HG03378 (cell line): Measurements from ENCODE around the gene GARIN3.
"Not testable (repeated sequence)": the region's sequence is repeated elsewhere in the genome, so short reads cannot be mapped to it uniquely, and the experiment has no call there.

Experiments used
- ATAC-seq: cut with Tn5 transposase; IDR thresholded peaks from one replicate; pipeline ENCODE4 v1.9.1; 2021; ENCODE audit warnings: mild to moderate bottlenecking, moderate library complexity; ENCODE audit not compliant: unreplicated experiment

GARIN3 gene

GRCh38 chr5:157186309-157187045, 20.4 kb upstream of the GARIN3 start:
- ATAC-seq, result no peak

GRCh38 chr5:157185122-157185521, 19.1 kb upstream of the GARIN3 start:
- not testable (repeated sequence) for ATAC-seq

GRCh38 chr5:157184117-157184670, 18.1 kb upstream of the GARIN3 start:
- ATAC-seq, result no peak

GRCh38 chr5:157182143-157182757, 16.2 kb upstream of the GARIN3 start:
- ATAC-seq, result no peak

- no peak for ATAC-seq
Measured at GRCh38 chr5:157180374-157181264, 14.6 kb upstream of the GARIN3 start, which contains the start of gene ITK. ITK (plus strand) TSS chr5:157180840; CDS start chr5:157180978, 138 bp downstream.

- ATAC-seq, result no peak
Measured at GRCh38 chr5:157178966-157179365, 12.9 kb upstream of the GARIN3 start.

GRCh38 chr5:157177953-157178352, 11.9 kb upstream of the GARIN3 start:
- ATAC-seq, result no peak

GRCh38 chr5:157175071-157175612, 9.1 kb upstream of the GARIN3 start:
- no peak for ATAC-seq

GRCh38 chr5:157172403-157172802, 6.3 kb upstream of the GARIN3 start:
- peak; percentile 100 for ATAC-seq

- ATAC-seq, result no peak
Measured at GRCh38 chr5:157168286-157168685, 2.2 kb upstream of the GARIN3 start.

GRCh38 chr5:157167214-157167621, 1.2 kb upstream of the GARIN3 start:
- ATAC-seq, result no peak

GRCh38 chr5:157165668-157166067, 396 bp downstream of the GARIN3 start:
- no peak for ATAC-seq

- ATAC-seq, result no peak
Measured at GRCh38 chr5:157165261-157165660, 803 bp downstream of the GARIN3 start.

- ATAC-seq, result no peak
Measured at GRCh38 chr5:157164521-157164920, 1.5 kb downstream of the GARIN3 start.

GRCh38 chr5:157162919-157163510, 3.0 kb downstream of the GARIN3 start:
- no peak for ATAC-seq

GRCh38 chr5:157161996-157162395, 4.1 kb downstream of the GARIN3 start:
- no peak for ATAC-seq

- no peak for ATAC-seq
Measured at GRCh38 chr5:157160001-157160400, 6.1 kb downstream of the GARIN3 start.

- no peak for ATAC-seq
Measured at GRCh38 chr5:157159209-157159751, 6.8 kb downstream of the GARIN3 start.

GRCh38 chr5:157157293-157157891, 8.7 kb downstream of the GARIN3 start:
- ATAC-seq, result no peak

- ATAC-seq, result no peak
Measured at GRCh38 chr5:157155297-157155696, 10.8 kb downstream of the GARIN3 start.
